Panc1 (cell line): Measurements from ENCODE around the gene USP15. TPM values are rescaled to one million over a fixed set of nuclear protein-coding genes. Genes with fewer than 3 reads are reported as not detected.
A peak's percentile ranks its signal among the peaks of the same experiment; 100 is the strongest.

Experiments used
- ATAC-seq: fragments of 200-7000 bp; cut with Tn5 transposase; 2 replicates; pipeline ENCODE4 v1.9.1; 2020; ENCODE audit warnings: mild to moderate bottlenecking, moderate library complexity
- BruUV-seq: library from RNA; stranded (reverse); fragments of 400-500 nt; replicated peaks from 2 replicates; lab custom pipeline; 2021; lab: Mats Ljungman, UMichigan
- CTCF ChIA-PET: fragments of 300-600 bp; sonication (Branson Sonifier 250); formaldehyde crosslinking; loops from one replicate; lab custom pipeline; 2022; ENCODE audit warnings: antibody characterized with exemption; lab: Charles Lee
- POLR2A ChIA-PET: fragments of 300-600 bp; sonication (Branson Sonifier 250); formaldehyde crosslinking; loops from one replicate; lab custom pipeline; 2022; ENCODE audit warnings: antibody characterized with exemption; lab: Charles Lee
- DNase-seq: peaks from one replicate; pipeline ENCODE4 v3.0.0-alpha.2; 2010; ENCODE audit warnings: low read depth, low spot score
- H3K27ac ChIP-seq: 2 replicates; pipeline ENCODE4 v1.5.1; 2011; ENCODE audit warnings: mild to moderate bottlenecking, low read length, inconsistent platforms
- H3K27me3 ChIP-seq: fragments of 200-500 bp; sonication (Bioruptor generic); 2 replicates; pipeline ENCODE4 v1.6.0; 2014; ENCODE audit warnings: low read length, inconsistent platforms; ENCODE audit not compliant: control insufficient read depth, insufficient read depth
- H3K36me3 ChIP-seq: fragments of 200-500 bp; sonication (Bioruptor generic); 2 replicates; pipeline ENCODE4 v1.5.1; 2014; ENCODE audit warnings: inconsistent platforms, mild to moderate bottlenecking, low read length, moderate library complexity; ENCODE audit not compliant: control insufficient read depth, insufficient read depth
- H3K4me1 ChIP-seq: 2 replicates; pipeline ENCODE4 v1.5.1; 2011; ENCODE audit warnings: inconsistent platforms, mild to moderate bottlenecking, low read length, moderate library complexity; ENCODE audit not compliant: control insufficient read depth, insufficient read depth
- H3K4me3 ChIP-seq, 2 experiments: 2 replicates each; pipeline ENCODE4 v1.5.1; 2011 to 2012; ENCODE audit warnings: low read depth in 2 of 2, low read length in 2 of 2, mild to moderate bottlenecking in 2 of 2, inconsistent platforms in 1 of 2, moderate library complexity in 1 of 2
- H3K9me3 ChIP-seq: fragments of 200-500 bp; sonication (Bioruptor generic); 2 replicates; pipeline ENCODE4 v1.5.1; 2014; ENCODE audit warnings: low read depth, mild to moderate bottlenecking, inconsistent platforms, low read length, moderate library complexity; ENCODE audit not compliant: control insufficient read depth, insufficient read depth
- POLR2AphosphoS5 ChIP-seq: IDR thresholded peaks from 2 replicates; pipeline ENCODE4 v1.6.1; 2012; ENCODE audit warnings: mild to moderate bottlenecking, low read depth, low read length, moderate library complexity
- SIN3A ChIP-seq: IDR thresholded peaks from 2 replicates; pipeline ENCODE4 v1.6.1; 2012; ENCODE audit warnings: low read depth, mild to moderate bottlenecking, low read length, moderate library complexity, borderline replicate concordance; ENCODE audit not compliant: insufficient read depth
- TCF7L2 ChIP-seq: IDR thresholded peaks from 2 replicates; pipeline ENCODE4 v1.6.1; 2011; ENCODE audit warnings: mild to moderate bottlenecking, low read depth, low read length, inconsistent platforms
- in situ Hi-C: cut with HindIII; loops from 2 replicates; pipeline ENCODE4 v1.10.0; 2016; ENCODE audit warnings: low sequenced_read_pairs, low pct_unique_long_range_greater_than_20kb
- intact Hi-C: fragments of 100-400 bp; cut with micrococcal nuclease; formaldehyde crosslinking; loops from one replicate; pipeline ENCODE4 v1.10.0; 2022; ENCODE audit not compliant: unreplicated experiment
- total RNA-seq: library from RNA; stranded (reverse); gene quantifications from one replicate; pipeline ENCODE4 v1.2.1, GENCODE V29; 2021; ENCODE audit not compliant: unreplicated experiment
- TF ChIP-seq, protein P1 (sequence below): fragments of 450-650 bp; IDR thresholded peaks from 2 replicates; pipeline ENCODE4 v1.5.1; 2017; ENCODE audit warnings: mild to moderate bottlenecking
- TF ChIP-seq, protein P2 (sequence below), 2 experiments: IDR thresholded peaks; 2 replicates each; pipeline ENCODE4 v1.6.1; 2011 to 2012; ENCODE audit warnings: low read depth in 2 of 2, control low read depth in 1 of 2, low read length in 1 of 2, mild to moderate bottlenecking in 1 of 2, moderate library complexity in 1 of 2; ENCODE audit not compliant: insufficient read depth in 1 of 2

The USP15 gene
- total RNA-seq, 1 experiment from 2014 or later: 35.4 TPM

DNA sequence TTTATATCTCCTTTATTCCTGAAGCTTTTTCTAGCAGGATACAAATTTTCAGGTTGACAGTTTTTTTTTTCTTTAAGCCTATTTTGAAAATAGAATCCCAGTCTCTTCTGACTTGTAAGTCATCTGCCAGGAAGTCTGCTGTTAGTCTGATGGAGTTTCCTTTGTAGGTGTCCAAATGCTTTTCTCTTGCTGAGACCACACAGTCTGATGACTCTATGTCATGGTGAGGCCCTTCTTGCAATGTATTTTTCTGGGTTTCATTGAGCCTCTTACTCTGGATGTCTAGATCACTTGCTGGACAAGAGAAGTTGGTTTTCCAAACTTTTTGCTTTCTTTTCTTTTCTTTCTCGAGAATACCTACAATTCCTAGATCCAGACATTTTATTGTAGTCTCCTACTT lies 30.6 kb downstream of the USP15 start:
- Histone ChIP-seq H3K9me3 (peaks cover 7% of the 10 kb centered on the region; the same call in 1 of the 2 replicates), H3K4me1 (peaks cover 6% of the 10 kb centered on the region), H3K27ac (no peak overlapping the region), H3K27me3 (no peaks in the 10 kb centered on the region), H3K36me3 (no peaks in the 10 kb centered on the region), H3K4me3 (no peak overlapping the region)
- intact Hi-C loops: no loop called here
- in situ Hi-C loops: no loop called here
- ATAC-seq (no peak), DNase-seq (no peak)
- ChIA-PET CTCF (no interaction called here), POLR2A (no interaction called here)
- TF ChIP-seq TCF7L2 (no peak), SIN3A (no peak), POLR2AphosphoS5 (no peak)
- TF ChIP-seq, protein P1, sequence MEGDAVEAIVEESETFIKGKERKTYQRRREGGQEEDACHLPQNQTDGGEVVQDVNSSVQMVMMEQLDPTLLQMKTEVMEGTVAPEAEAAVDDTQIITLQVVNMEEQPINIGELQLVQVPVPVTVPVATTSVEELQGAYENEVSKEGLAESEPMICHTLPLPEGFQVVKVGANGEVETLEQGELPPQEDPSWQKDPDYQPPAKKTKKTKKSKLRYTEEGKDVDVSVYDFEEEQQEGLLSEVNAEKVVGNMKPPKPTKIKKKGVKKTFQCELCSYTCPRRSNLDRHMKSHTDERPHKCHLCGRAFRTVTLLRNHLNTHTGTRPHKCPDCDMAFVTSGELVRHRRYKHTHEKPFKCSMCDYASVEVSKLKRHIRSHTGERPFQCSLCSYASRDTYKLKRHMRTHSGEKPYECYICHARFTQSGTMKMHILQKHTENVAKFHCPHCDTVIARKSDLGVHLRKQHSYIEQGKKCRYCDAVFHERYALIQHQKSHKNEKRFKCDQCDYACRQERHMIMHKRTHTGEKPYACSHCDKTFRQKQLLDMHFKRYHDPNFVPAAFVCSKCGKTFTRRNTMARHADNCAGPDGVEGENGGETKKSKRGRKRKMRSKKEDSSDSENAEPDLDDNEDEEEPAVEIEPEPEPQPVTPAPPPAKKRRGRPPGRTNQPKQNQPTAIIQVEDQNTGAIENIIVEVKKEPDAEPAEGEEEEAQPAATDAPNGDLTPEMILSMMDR: no peak
- TF ChIP-seq, protein P2, sequence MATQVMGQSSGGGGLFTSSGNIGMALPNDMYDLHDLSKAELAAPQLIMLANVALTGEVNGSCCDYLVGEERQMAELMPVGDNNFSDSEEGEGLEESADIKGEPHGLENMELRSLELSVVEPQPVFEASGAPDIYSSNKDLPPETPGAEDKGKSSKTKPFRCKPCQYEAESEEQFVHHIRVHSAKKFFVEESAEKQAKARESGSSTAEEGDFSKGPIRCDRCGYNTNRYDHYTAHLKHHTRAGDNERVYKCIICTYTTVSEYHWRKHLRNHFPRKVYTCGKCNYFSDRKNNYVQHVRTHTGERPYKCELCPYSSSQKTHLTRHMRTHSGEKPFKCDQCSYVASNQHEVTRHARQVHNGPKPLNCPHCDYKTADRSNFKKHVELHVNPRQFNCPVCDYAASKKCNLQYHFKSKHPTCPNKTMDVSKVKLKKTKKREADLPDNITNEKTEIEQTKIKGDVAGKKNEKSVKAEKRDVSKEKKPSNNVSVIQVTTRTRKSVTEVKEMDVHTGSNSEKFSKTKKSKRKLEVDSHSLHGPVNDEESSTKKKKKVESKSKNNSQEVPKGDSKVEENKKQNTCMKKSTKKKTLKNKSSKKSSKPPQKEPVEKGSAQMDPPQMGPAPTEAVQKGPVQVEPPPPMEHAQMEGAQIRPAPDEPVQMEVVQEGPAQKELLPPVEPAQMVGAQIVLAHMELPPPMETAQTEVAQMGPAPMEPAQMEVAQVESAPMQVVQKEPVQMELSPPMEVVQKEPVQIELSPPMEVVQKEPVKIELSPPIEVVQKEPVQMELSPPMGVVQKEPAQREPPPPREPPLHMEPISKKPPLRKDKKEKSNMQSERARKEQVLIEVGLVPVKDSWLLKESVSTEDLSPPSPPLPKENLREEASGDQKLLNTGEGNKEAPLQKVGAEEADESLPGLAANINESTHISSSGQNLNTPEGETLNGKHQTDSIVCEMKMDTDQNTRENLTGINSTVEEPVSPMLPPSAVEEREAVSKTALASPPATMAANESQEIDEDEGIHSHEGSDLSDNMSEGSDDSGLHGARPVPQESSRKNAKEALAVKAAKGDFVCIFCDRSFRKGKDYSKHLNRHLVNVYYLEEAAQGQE (IDR thresholded peaks at IDR 0.05; ENCODE audit: insufficient read depth in 1 of 2, low read depth in 2 of 2, low read length in 1 of 2): no peak
- no TSS peak for BruUV-seq

DNA sequence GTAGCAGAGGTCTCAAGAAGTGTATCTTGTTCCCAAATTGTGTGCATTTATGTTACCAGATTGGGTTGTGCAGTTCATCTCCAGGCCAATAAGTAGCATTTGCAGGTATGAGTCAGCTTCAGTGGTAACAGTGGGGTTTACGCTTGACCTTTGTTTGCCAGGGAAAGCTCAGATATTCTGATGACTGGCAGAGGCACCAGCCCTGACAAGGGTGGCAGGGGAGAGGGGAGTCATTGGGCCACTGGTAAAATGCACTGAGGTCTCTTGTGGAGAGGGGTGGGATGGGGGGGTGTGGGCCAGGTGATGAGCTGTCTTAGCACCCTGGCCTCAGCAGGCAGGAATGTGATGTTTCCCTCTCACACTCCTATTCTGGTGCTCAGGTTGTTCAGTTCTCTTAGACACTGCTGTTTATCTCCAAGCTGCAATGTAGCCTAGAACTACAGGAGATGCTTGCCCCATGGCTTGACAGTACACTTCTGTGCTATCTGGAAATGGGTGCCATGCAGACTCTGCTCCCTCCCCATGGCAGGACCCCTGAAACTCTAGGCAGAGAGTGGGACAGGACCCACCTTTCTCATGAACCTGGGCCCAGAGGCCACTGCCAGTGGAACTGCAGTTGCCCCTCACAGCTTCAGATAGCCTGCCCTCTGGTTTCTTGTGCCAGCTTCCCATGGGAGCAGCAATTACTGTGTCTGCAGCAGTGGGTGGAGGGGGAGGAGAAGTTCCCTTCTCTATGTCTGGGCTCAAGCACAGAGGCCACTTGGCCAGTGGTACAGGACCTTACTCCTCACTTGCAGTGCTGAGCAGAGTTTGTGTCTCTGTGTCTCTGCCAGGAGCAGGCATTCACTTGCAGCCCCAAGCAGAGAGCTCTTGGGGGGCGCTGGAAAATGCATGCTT lies 31.9 kb downstream of the USP15 start:
- CTCF ChIA-PET: no interaction called here
- TF ChIP-seq, protein P2 (IDR thresholded peaks at IDR 0.05; ENCODE audit: insufficient read depth in 1 of 2, low read depth in 2 of 2, low read length in 1 of 2): no peak
- no peak overlapping the region for H3K4me3 ChIP-seq
- intact Hi-C loops (no loop called here), in situ Hi-C loops (no loop called here)
- H3K36me3 ChIP-seq: no peaks in the 10 kb centered on the region
- H3K4me1 ChIP-seq: peaks cover 6% of the 10 kb centered on the region
- BruUV-seq: no TSS peak
- H3K27me3 ChIP-seq: no peaks in the 10 kb centered on the region
- no peak for DNase-seq
- H3K9me3 ChIP-seq: peaks cover 7% of the 10 kb centered on the region; the same call in 1 of the 2 replicates
- POLR2A ChIA-PET: no interaction called here
- peak; percentile 63 for ATAC-seq
- no peak overlapping the region for H3K27ac ChIP-seq
